Bone marrow (tissue), 2 donors: ENCODE measurements around the gene WLS.
"Not testable (repeated sequence)": the region's sequence is repeated elsewhere in the genome, so short reads cannot be mapped to it uniquely, and the experiment has no call there.

ENCODE experiments used
- DNase-seq, 2 donors: peaks; one replicate each; lab custom pipeline; 2025; lab: John Stamatoyannopoulos, UW

The WLS gene

GRCh38 chr1:68199603-68200002 lies 32.7 kb downstream of the WLS start:
- DNase-seq, result no peak

- DNase-seq, result no peak
Observed at GRCh38 chr1:68198752-68199151, 33.6 kb downstream of the WLS start.

GRCh38 chr1:68197891-68198290 lies 34.4 kb downstream of the WLS start:
- no peak for DNase-seq

- DNase-seq, result no peak
Observed at GRCh38 chr1:68197461-68197860, 34.9 kb downstream of the WLS start.

GRCh38 chr1:68196676-68197075 lies 35.6 kb downstream of the WLS start:
- no peak for DNase-seq

GRCh38 chr1:68191717-68192116 lies 40.6 kb downstream of the WLS start:
- no peak for DNase-seq

GRCh38 chr1:68188644-68189340 lies 43.5 kb downstream of the WLS start:
- no peak for DNase-seq

- DNase-seq, result no peak
Observed at GRCh38 chr1:68188060-68188538, 44.2 kb downstream of the WLS start.

GRCh38 chr1:68185743-68186142 lies 46.6 kb downstream of the WLS start:
- DNase-seq, result no peak

GRCh38 chr1:68183895-68184294 lies 48.4 kb downstream of the WLS start:
- no peak for DNase-seq

GRCh38 chr1:68181165-68181556 lies 51.2 kb downstream of the WLS start:
- no peak for DNase-seq

GRCh38 chr1:68180441-68181164 lies 51.7 kb downstream of the WLS start:
- no peak for DNase-seq

- no peak for DNase-seq
Observed at GRCh38 chr1:68178821-68179490, 53.4 kb downstream of the WLS start.

GRCh38 chr1:68175621-68176398 lies 56.5 kb downstream of the WLS start:
- no peak for DNase-seq

GRCh38 chr1:68174738-68175113 lies 57.6 kb downstream of the WLS start:
- no peak for DNase-seq

GRCh38 chr1:68173936-68174737 lies 58.2 kb downstream of the WLS start:
- no peak for DNase-seq

- no peak for DNase-seq
Observed at GRCh38 chr1:68173283-68173935, 58.9 kb downstream of the WLS start.

GRCh38 chr1:68171795-68172194 lies 60.5 kb downstream of the WLS start:
- not testable (repeated sequence) for DNase-seq

- no peak for DNase-seq
Observed at GRCh38 chr1:68168545-68169171, 63.7 kb downstream of the WLS start.

GRCh38 chr1:68167211-68167610 lies 65.1 kb downstream of the WLS start:
- DNase-seq, result no peak
